Measurements from ENCODE around the gene GSKIP. TPM values are rescaled to one million over a fixed set of nuclear protein-coding genes. Genes with fewer than 3 reads are reported as not detected.

Gene GSKIP
- total RNA-seq, 1 experiment from 2014 or later = 22.6 TPM

GRCh38 chr14:96398921-96399320 lies 35.6 kb downstream of the GSKIP start:
- Histone ChIP-seq H3K36me3 (ENCODE audit: low read depth, low read length) (no peaks in the 10 kb centered on the region), H3K9ac (ENCODE audit: low read length) (no peak overlapping the region), H3K4me3 (ENCODE audit: low read length) (no peak overlapping the region), H3K79me2 (ENCODE audit: low read length) (no peaks in the 10 kb centered on the region), H3F3A (ENCODE audit: low read length, unreplicated experiment) (no peaks in the 10 kb centered on the region), H3K9me3 (ENCODE audit: low read length) (no peaks in the 10 kb centered on the region), H3K4me2 (ENCODE audit: low read length) (no peak overlapping the region), H3K9me2 (replicated peaks; ENCODE audit: low read length) (no peaks in the 10 kb centered on the region), H3K27me3 (ENCODE audit: low read length) (peaks cover 21% of the 10 kb centered on the region; the same call in 1 of the 2 replicates), H3K27ac (ENCODE audit: low read length) (no peak overlapping the region), H4K20me1 (ENCODE audit: low read length) (no peaks in the 10 kb centered on the region), H2AFZ (ENCODE audit: low read length) (no peak overlapping the region), H3K4me1 (ENCODE audit: insufficient read depth, low read length) (no peaks in the 10 kb centered on the region)
- BruUV-seq (replicated peaks) = no TSS peak
- CTCF ChIA-PET = no interaction called here
- ATAC-seq = no peak
- DNase-seq = no peak
- POLR2A ChIA-PET (ENCODE audit: unreplicated experiment) = no interaction called here
- no peak for TF ChIP-seq CTCF (conservative IDR thresholded peaks at IDR 0.05; ENCODE audit: low read depth, low read length)
- no peak for TF ChIP-seq EZH2 (IDR thresholded peaks at IDR 0.05; ENCODE audit: low read length, unreplicated experiment)
- no peak for TF ChIP-seq EZH2phosphoT487 (IDR thresholded peaks at IDR 0.05; ENCODE audit: borderline replicate concordance, low read length)
- intact Hi-C loops (cut with micrococcal nuclease) = no loop called here

GRCh38 chr14:96399405-96399804 lies 36.1 kb downstream of the GSKIP start:
- H4K20me1 ChIP-seq (ENCODE audit: low read length) = no peaks in the 10 kb centered on the region
- TF ChIP-seq EZH2phosphoT487 (IDR thresholded peaks at IDR 0.05; ENCODE audit: borderline replicate concordance, low read length) (no peak), EZH2 (IDR thresholded peaks at IDR 0.05; ENCODE audit: low read length, unreplicated experiment) (no peak), CTCF (conservative IDR thresholded peaks at IDR 0.05; ENCODE audit: low read depth, low read length) (no peak)
- intact Hi-C loops (cut with micrococcal nuclease) = no loop called here
- H3K9me3 ChIP-seq (ENCODE audit: low read length) = no peaks in the 10 kb centered on the region
- no peak for DNase-seq
- ATAC-seq = no peak
- CTCF ChIA-PET = no interaction called here
- POLR2A ChIA-PET (ENCODE audit: unreplicated experiment) = no interaction called here
- BruUV-seq (replicated peaks) = no TSS peak
- no peaks in the 10 kb centered on the region for H3F3A ChIP-seq (ENCODE audit: low read length, unreplicated experiment)
- H2AFZ ChIP-seq (ENCODE audit: low read length) = no peak overlapping the region
- no peak overlapping the region for H3K27ac ChIP-seq (ENCODE audit: low read length)
- H3K4me3 ChIP-seq (ENCODE audit: low read length) = no peak overlapping the region
- no peaks in the 10 kb centered on the region for H3K36me3 ChIP-seq (ENCODE audit: low read depth, low read length)
- H3K9me2 ChIP-seq (replicated peaks; ENCODE audit: low read length) = no peaks in the 10 kb centered on the region
- no peak overlapping the region for H3K9ac ChIP-seq (ENCODE audit: low read length)
- no peak overlapping the region for H3K4me2 ChIP-seq (ENCODE audit: low read length)
- peaks cover 21% of the 10 kb centered on the region; the same call in 1 of the 2 replicates for H3K27me3 ChIP-seq (ENCODE audit: low read length)
- no peaks in the 10 kb centered on the region for H3K79me2 ChIP-seq (ENCODE audit: low read length)
- H3K4me1 ChIP-seq (ENCODE audit: insufficient read depth, low read length) = no peaks in the 10 kb centered on the region

GRCh38 chr14:96400495-96400894 lies 37.2 kb downstream of the GSKIP start:
- Histone ChIP-seq H3K27me3 (ENCODE audit: low read length) (peaks cover 21% of the 10 kb centered on the region; the same call in 1 of the 2 replicates), H3K9ac (ENCODE audit: low read length) (no peak overlapping the region), H3K27ac (ENCODE audit: low read length) (no peak overlapping the region), H3K36me3 (ENCODE audit: low read depth, low read length) (no peaks in the 10 kb centered on the region), H3K4me3 (ENCODE audit: low read length) (no peak overlapping the region), H3F3A (ENCODE audit: low read length, unreplicated experiment) (no peaks in the 10 kb centered on the region), H3K4me2 (ENCODE audit: low read length) (no peak overlapping the region), H2AFZ (ENCODE audit: low read length) (no peak overlapping the region), H3K9me3 (ENCODE audit: low read length) (no peaks in the 10 kb centered on the region), H3K4me1 (ENCODE audit: insufficient read depth, low read length) (no peaks in the 10 kb centered on the region), H4K20me1 (ENCODE audit: low read length) (no peaks in the 10 kb centered on the region), H3K9me2 (replicated peaks; ENCODE audit: low read length) (no peaks in the 10 kb centered on the region), H3K79me2 (ENCODE audit: low read length) (no peaks in the 10 kb centered on the region)
- intact Hi-C loops (cut with micrococcal nuclease) = no loop called here
- ChIA-PET POLR2A (ENCODE audit: unreplicated experiment) (no interaction called here), CTCF (interaction anchor here (0.7 kb wide), 1 partner anchor 136 kb away, joined by 3 read pairs; no protein-coding TSS in a partner anchor)
- TF ChIP-seq CTCF (conservative IDR thresholded peaks at IDR 0.05; ENCODE audit: low read depth, low read length) (no peak), EZH2phosphoT487 (IDR thresholded peaks at IDR 0.05; ENCODE audit: borderline replicate concordance, low read length) (no peak), EZH2 (IDR thresholded peaks at IDR 0.05; ENCODE audit: low read length, unreplicated experiment) (no peak)
- no TSS peak for BruUV-seq (replicated peaks)
- DNase-seq (no peak), ATAC-seq (no peak)
